GM13977 (cell line): ENCODE data around the gene S100A2.
A peak's percentile ranks its signal among the peaks of the same experiment; 100 is the strongest.

Experiments used
- DNase-seq: peaks from one replicate; pipeline ENCODE4 v3.0.0; 2012; ENCODE audit warnings: low spot score
- CTCF ChIP-seq: IDR thresholded peaks from 2 replicates; pipeline ENCODE4 v1.5.1; 2012; ENCODE audit warnings: mild to moderate bottlenecking, control low read depth; ENCODE audit not compliant: insufficient read depth; ENCODE audit errors: extremely low read depth, missing control alignments
- in situ Hi-C: fragments of 300-500 bp; cut with MboI; formaldehyde crosslinking; loops from one replicate; pipeline ENCODE4 v1.12.0; 2022; ENCODE audit warnings: low sequenced_read_pairs, low pct_unique_long_range_greater_than_20kb, mixed read lengths, inconsistent platforms; ENCODE audit not compliant: unreplicated experiment

Gene S100A2

GRCh38 chr1:153608089-153608682 is 42.5 kb upstream of the S100A2 start:
- in situ Hi-C loops: no loop called here
- TF ChIP-seq CTCF: no peak
- no peak for DNase-seq

- no peak for DNase-seq
- no peak for TF ChIP-seq CTCF
- in situ Hi-C loops: no loop called here
Observed at GRCh38 chr1:153607381-153607780, 41.7 kb upstream of the S100A2 start.

GRCh38 chr1:153606194-153606593 is 40.5 kb upstream of the S100A2 start:
- in situ Hi-C loops: no loop called here
- DNase-seq: no peak
- no peak for TF ChIP-seq CTCF

GRCh38 chr1:153602749-153603148 is 37.1 kb upstream of the S100A2 start:
- TF ChIP-seq CTCF: no peak
- in situ Hi-C loops: no loop called here
- no peak for DNase-seq

- in situ Hi-C loops: no loop called here
- no peak for TF ChIP-seq CTCF
Observed at GRCh38 chr1:153599847-153600246, 34.2 kb upstream of the S100A2 start.

GRCh38 chr1:153598309-153599172 is 32.9 kb upstream of the S100A2 start:
- in situ Hi-C loops: no loop called here
- peak; percentile 89 for DNase-seq

More at GRCh38 chr1:153599847-153600246, 34.2 kb upstream of the S100A2 start:
- no peak for DNase-seq

More at GRCh38 chr1:153598309-153599172, 32.9 kb upstream of the S100A2 start:
- TF ChIP-seq CTCF: no peak
